ENCODE results near the gene CCDC69.

The CCDC69 gene

DNA sequence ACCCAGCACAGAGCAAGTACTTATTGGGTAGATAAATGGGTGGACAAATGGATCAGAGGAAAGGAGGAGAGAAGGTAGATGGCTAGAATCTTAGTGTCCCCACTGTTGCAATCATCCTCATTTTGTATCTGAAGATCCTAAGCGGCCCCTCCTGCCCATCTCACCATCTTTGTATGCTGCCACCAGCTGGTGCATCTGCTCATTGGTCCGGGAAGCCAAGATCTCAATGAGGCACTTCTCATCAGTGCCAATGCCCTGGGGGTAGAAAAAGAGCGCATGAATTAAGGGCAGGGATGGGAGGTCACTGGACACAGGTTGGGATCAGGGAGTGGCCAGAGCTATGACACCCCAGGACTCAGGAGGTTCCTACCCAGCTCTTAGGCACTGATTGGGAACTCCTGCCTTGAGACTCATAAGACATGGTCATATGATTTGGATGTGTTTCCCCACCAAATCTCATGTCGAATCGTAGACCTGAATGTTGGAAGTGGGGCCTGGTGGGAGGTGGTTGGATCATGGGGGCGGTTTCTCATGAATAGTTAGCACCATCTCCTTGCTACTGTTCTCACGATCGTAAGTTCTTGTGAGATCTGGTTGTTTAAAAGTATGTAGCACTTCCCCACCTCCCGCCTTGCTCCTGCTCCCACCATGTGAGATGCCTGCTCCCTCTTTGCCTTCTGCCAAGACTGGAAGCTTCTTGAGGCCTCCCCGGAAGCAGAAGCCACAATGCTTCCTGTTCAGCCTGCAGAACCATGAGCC is 86.6 kb downstream of the CCDC69 start:
- TF ChIP-seq, protein P1, sequence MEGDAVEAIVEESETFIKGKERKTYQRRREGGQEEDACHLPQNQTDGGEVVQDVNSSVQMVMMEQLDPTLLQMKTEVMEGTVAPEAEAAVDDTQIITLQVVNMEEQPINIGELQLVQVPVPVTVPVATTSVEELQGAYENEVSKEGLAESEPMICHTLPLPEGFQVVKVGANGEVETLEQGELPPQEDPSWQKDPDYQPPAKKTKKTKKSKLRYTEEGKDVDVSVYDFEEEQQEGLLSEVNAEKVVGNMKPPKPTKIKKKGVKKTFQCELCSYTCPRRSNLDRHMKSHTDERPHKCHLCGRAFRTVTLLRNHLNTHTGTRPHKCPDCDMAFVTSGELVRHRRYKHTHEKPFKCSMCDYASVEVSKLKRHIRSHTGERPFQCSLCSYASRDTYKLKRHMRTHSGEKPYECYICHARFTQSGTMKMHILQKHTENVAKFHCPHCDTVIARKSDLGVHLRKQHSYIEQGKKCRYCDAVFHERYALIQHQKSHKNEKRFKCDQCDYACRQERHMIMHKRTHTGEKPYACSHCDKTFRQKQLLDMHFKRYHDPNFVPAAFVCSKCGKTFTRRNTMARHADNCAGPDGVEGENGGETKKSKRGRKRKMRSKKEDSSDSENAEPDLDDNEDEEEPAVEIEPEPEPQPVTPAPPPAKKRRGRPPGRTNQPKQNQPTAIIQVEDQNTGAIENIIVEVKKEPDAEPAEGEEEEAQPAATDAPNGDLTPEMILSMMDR (conservative IDR thresholded peaks at IDR 0.05; ENCODE audit: low read depth, low read length), result peak; percentile 14
- no peak for DNase-seq (ENCODE audit: low read depth)

DNA sequence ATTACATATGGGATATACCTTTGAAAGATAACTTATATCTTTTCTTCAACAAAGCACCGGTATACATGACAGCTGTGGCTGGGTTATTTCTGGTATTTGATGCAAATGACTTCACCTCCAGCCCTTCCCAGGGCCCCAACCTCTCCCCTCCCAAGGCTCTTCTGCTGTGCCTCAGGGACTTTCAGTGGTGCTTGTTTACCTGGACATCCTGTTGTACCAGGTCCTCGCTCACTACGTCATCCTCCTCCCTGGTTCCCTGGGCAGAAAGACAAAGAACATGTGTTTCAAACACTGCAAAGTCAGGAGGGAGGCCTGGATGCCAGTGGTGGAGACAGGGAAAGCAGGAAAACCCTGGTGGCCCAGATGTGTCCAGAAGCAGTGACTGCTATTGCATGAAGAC is 89.7 kb downstream of the CCDC69 start:
- no peak overlapping the region for H3K4me3 ChIP-seq (ENCODE audit: low read depth, low read length)
- TF ChIP-seq, protein P1 (conservative IDR thresholded peaks at IDR 0.05; ENCODE audit: low read depth, low read length), result no peak
- no peak for DNase-seq (ENCODE audit: low read depth)

More for the DNA sequence above, 86.6 kb downstream of the CCDC69 start:
- H3K4me3 ChIP-seq (ENCODE audit: low read depth, low read length), result no peak overlapping the region

DNA sequence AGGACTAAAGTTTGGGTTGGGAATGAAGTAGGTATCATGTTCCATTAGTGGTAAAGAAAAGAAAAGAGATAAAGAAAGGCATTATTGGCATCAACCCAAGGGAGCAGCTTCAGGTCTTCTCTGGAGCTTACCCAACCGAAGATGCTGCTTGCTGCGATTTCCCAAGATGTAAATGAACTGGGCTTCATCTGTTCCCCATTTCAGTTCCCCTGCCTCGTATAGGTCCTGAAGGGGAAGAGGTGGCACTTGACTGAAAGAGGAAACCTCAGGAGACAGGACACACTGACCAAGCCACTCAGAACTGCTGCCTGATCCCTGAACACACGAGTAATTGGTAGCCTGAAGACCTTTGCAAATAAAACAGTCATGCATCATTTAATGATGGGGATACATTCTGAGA is 90.9 kb downstream of the CCDC69 start:
- TF ChIP-seq, protein P1 (conservative IDR thresholded peaks at IDR 0.05; ENCODE audit: low read depth, low read length), result no peak
- no peak for DNase-seq (ENCODE audit: low read depth)
- no peak overlapping the region for H3K4me3 ChIP-seq (ENCODE audit: low read depth, low read length)
